Stomach (tissue), 9 donors: ENCODE measurements around the gene DCDC1. TPM values are rescaled to one million over a fixed set of nuclear protein-coding genes. Genes with fewer than 3 reads are reported as not detected.

Experiments
- DNase-seq, 2 donors: peaks; one replicate each; pipeline versions ENCODE4 v3.0.0 to v3.0.0-alpha.2; 2013 to 2019
- H3K27ac ChIP-seq, 5 donors: fragments of 200-600 bp in 4 of 5; sonication (generic) in 4 of 5; one replicate each; pipeline ENCODE4 v1.5.1; 2013 to 2019; ENCODE audit warnings: mild to moderate bottlenecking in 1 of 5, moderate library complexity in 1 of 5
- H3K27me3 ChIP-seq, 3 donors: fragments of 200-600 bp; sonication (generic); one replicate each; pipeline ENCODE4 v1.5.1; 2017 to 2019; ENCODE audit warnings: mixed run types in 1 of 3
- H3K36me3 ChIP-seq, 4 donors: fragments of 200-600 bp; sonication (generic); 1 replicate in 3 of 4; 2 replicates in 1 of 4; pipeline ENCODE4 v1.5.1; 2016 to 2019
- H3K4me1 ChIP-seq, 4 donors: fragments of 200-600 bp; sonication (generic); one replicate each; pipeline ENCODE4 v1.5.1; 2016 to 2019
- H3K4me3 ChIP-seq, 4 donors: fragments of 200-600 bp; sonication (generic) in 3 of 4; one replicate each; pipeline ENCODE4 v1.5.1; 2016 to 2019; ENCODE audit warnings: mild to moderate bottlenecking in 1 of 4
- H3K9me3 ChIP-seq, 4 donors: fragments of 200-600 bp; sonication (generic); one replicate each; pipeline ENCODE4 v1.5.1; 2016 to 2019
- CTCF ChIP-seq, 7 experiments: fragments of 450-650 bp in 4 of 7; fragments of 200-600 bp in 3 of 7; sonication (generic) in 3 of 7; IDR thresholded peaks; one replicate each; pipeline ENCODE4 v1.5.1; 2016 to 2019; ENCODE audit warnings: antibody characterized with exemption in 7 of 7, control low read depth in 2 of 7, mild to moderate bottlenecking in 1 of 7
- EP300 ChIP-seq: sonication (generic); formaldehyde crosslinking; IDR thresholded peaks from one replicate; pipeline ENCODE4 v1.6.1; 2017; ENCODE audit warnings: antibody characterized with exemption
- POLR2A ChIP-seq, 4 donors: fragments of 450-650 bp; IDR thresholded peaks; one replicate each; pipeline ENCODE4 v1.6.1; 2016; ENCODE audit warnings: antibody characterized with exemption in 4 of 4, control low read depth in 2 of 4, mild to moderate bottlenecking in 1 of 4, moderate library complexity in 1 of 4
- POLR2AphosphoS5 ChIP-seq, 3 donors: sonication (generic); formaldehyde crosslinking; IDR thresholded peaks; one replicate each; pipeline ENCODE4 v1.6.1; 2016; ENCODE audit warnings: antibody characterized with exemption in 3 of 3
- WGBS, 5 donors: extraction: QIAGEN DNeasy Blood & Tissue Kit in 3 of 5; methylation state at CpG; one replicate each; pipeline versions ENCODE4 v1.1.5 to v1.1.7; 2013 to 2018; 5-methylcytosine and 5-hydroxymethylcytosine counted together
- intact Hi-C: fragments of 100-400 bp; cut with DNase I; formaldehyde crosslinking; loops from one replicate; pipeline ENCODE4 v1.15.1; 2023; ENCODE audit warnings: low total_unique reads
- polyA plus RNA-seq, 3 donors: library from polyadenylated mRNA; stranded (reverse); fragments of 200-250 nt; gene quantifications; one replicate each; pipeline ENCODE4 v1.2.3, GENCODE V29; 2013
- total RNA-seq, 5 donors: library from RNA; depleted of rRNA; stranded (reverse); fragments of >200 nt; gene quantifications; one replicate each; pipeline versions ENCODE4 v1.1.0 to v1.2.3, GENCODE V29; 2014 to 2016
- donor health status: healthy with polysubstance abuse.
- donor health status: Bipolar disorder and iron deficiency.
- donor health status: healthy.

DCDC1 gene
- total and polyA plus RNA-seq, 8 donors, result 0.45 to 0.55 TPM; not detected in 6

- peaks cover 0 to 3% (median 0%) of the 10 kb centered on the region in 4 donors for H3K4me1 ChIP-seq
- intact Hi-C loops, result no loop called here
- peaks cover 0 to 4% (median 0%) of the 10 kb centered on the region in 4 donors for H3K9me3 ChIP-seq
Observed at GRCh38 chr11:31059529-31059928, 310.0 kb downstream of the DCDC1 start.

GRCh38 chr11:31050061-31050765 is 319.3 kb downstream of the DCDC1 start:
- Histone ChIP-seq H3K27ac (no peak overlapping the region), H3K36me3 (no peaks in the 10 kb centered on the region), H3K9me3 (peaks cover 0 to 30% (median 2%) of the 10 kb centered on the region in 4 donors), H3K27me3 (no peaks in the 10 kb centered on the region), H3K4me3 (no peak overlapping the region), H3K4me1 (no peaks in the 10 kb centered on the region)
- DNase-seq, result peak; percentile 33 to 45
- intact Hi-C loops, result no loop called here
- TF ChIP-seq POLR2A (IDR thresholded peaks at IDR 0.05), result no peak
- 40 to 71% (median 56%) methylated on average over 8 to 10 of the region's 10 CpGs for WGBS, 5 donors

More at GRCh38 chr11:31059529-31059928, 310.0 kb downstream of the DCDC1 start:
- TF ChIP-seq POLR2A (IDR thresholded peaks at IDR 0.05) (no peak), POLR2AphosphoS5 (IDR thresholded peaks at IDR 0.05) (no peak)
- no peak overlapping the region for H3K27ac ChIP-seq
- no peaks in the 10 kb centered on the region for H3K36me3 ChIP-seq
- DNase-seq, result peak in 1 of 2 donors; percentile 12
- H3K27me3 ChIP-seq, result no peaks in the 10 kb centered on the region
- no peak overlapping the region for H3K4me3 ChIP-seq

- Histone ChIP-seq H3K4me1 (no peaks in the 10 kb centered on the region), H3K36me3 (no peaks in the 10 kb centered on the region), H3K27me3 (no peaks in the 10 kb centered on the region), H3K27ac (no peak overlapping the region), H3K4me3 (no peak overlapping the region), H3K9me3 (peaks cover 0 to 3% (median under 1%) of the 10 kb centered on the region in 4 donors)
- TF ChIP-seq CTCF (IDR thresholded peaks at IDR 0.05) (no peak), EP300 (no peak), POLR2AphosphoS5 (IDR thresholded peaks at IDR 0.05) (no peak), POLR2A (IDR thresholded peaks at IDR 0.05) (no peak)
- peak in 1 of 2 donors; percentile 6 for DNase-seq
- 35 to 49% (median 40%) methylated on average over 5 of the region's 5 CpGs for whole genome bisulfite sequencing, 5 donors
- intact Hi-C loops, result no loop called here
Observed at GRCh38 chr11:31045335-31045734, 324.2 kb downstream of the DCDC1 start.

GRCh38 chr11:31030138-31030792 is 339.3 kb downstream of the DCDC1 start:
- H3K4me1 ChIP-seq, result no peaks in the 10 kb centered on the region
- H3K27ac ChIP-seq, result no peak overlapping the region
- no peak overlapping the region for H3K4me3 ChIP-seq
- no peaks in the 10 kb centered on the region for H3K27me3 ChIP-seq
- intact Hi-C loops, result no loop called here
- TF ChIP-seq POLR2A (IDR thresholded peaks at IDR 0.05) (no peak), POLR2AphosphoS5 (IDR thresholded peaks at IDR 0.05) (no peak), EP300 (no peak), CTCF (IDR thresholded peaks at IDR 0.05) (no peak)
- H3K9me3 ChIP-seq, result no peaks in the 10 kb centered on the region
- no peak for DNase-seq
- no peaks in the 10 kb centered on the region for H3K36me3 ChIP-seq
- WGBS, 5 donors, result 77 to 93% (median 84%) methylated on average over 7 of the region's 7 CpGs

GRCh38 chr11:31026315-31026714 is 343.2 kb downstream of the DCDC1 start:
- Histone ChIP-seq H3K4me1 (no peaks in the 10 kb centered on the region), H3K36me3 (no peaks in the 10 kb centered on the region), H3K27ac (no peak overlapping the region), H3K4me3 (no peak overlapping the region), H3K9me3 (no peaks in the 10 kb centered on the region), H3K27me3 (no peaks in the 10 kb centered on the region)
- TF ChIP-seq EP300, result no peak
- no peak for TF ChIP-seq CTCF (IDR thresholded peaks at IDR 0.05)
- TF ChIP-seq POLR2A (IDR thresholded peaks at IDR 0.05), result no peak
- no peak for TF ChIP-seq POLR2AphosphoS5 (IDR thresholded peaks at IDR 0.05)
- 83 to 89% (median 86%) methylated on average over 6 of the region's 6 CpGs for WGBS, 5 donors
- DNase-seq, result no peak
- intact Hi-C loops, result no loop called here
